HEK293T (cell line): Measurements from ENCODE around the gene PRDM4.

ENCODE experiments used
- BHLHE40 ChIP-seq: fragments of 450-650 bp; IDR thresholded peaks from 2 replicates; pipeline ENCODE4 v1.6.1; 2016; ENCODE audit warnings: mild to moderate bottlenecking, moderate library complexity, borderline replicate concordance
- FOXA1 ChIP-seq: fragments of 450-650 bp; IDR thresholded peaks from 2 replicates; pipeline ENCODE4 v1.6.1; 2016; ENCODE audit warnings: mild to moderate bottlenecking
- HDGF ChIP-seq: fragments of 450-650 bp; IDR thresholded peaks from 2 replicates; pipeline ENCODE4 v1.6.1; 2017; ENCODE audit warnings: antibody characterized with exemption, borderline replicate concordance
- L3MBTL2 ChIP-seq: fragments of 450-650 bp; conservative IDR thresholded peaks from 2 replicates; pipeline ENCODE4 v1.6.1; 2016; ENCODE audit warnings: mild to moderate bottlenecking

DNA sequence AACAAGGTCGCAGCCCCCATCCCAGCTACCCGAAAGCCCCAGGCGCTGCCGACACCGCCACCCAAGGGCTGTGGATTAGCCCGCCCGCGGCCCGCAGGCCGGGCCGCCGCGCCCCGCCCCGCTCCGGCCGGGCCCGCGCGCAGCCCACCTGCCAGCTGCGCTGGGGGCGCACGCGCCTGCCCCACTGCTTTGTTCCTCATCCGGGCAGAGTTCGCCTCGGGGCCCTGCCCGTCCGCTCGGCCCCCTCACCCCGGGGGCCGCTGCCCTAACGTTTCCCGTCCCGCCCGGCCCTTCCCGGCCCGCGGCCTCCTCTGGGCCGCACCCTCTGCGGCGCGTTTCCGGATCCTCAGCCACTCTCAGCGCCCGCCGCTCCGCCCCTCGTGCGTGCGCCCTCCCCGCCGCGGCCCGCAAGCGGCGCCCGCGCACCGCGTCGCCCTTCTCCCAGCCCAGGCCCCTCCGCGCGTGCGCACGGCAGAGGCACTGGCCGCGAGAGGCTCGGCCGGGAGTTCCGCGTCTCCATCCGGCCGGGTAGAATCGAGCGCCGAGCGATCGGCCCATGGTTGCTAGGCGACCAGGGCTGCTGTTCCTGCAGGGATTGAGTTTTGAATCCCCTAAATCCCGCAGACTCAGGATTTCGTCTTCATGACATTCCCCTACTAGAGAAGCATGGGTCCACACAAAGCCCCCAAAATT, at the start of gene PRDM4:
- TF ChIP-seq HDGF (no peak), FOXA1 (no peak), BHLHE40 (no peak), L3MBTL2 (peak; percentile 19; the same call in 1 of the 2 replicates)
